GM13977 (cell line): ENCODE results near the gene FYB2.

Experiments
- DNase-seq: peaks from one replicate; pipeline ENCODE4 v3.0.0; 2012; ENCODE audit warnings: low spot score
- CTCF ChIP-seq: IDR thresholded peaks from 2 replicates; pipeline ENCODE4 v1.5.1; 2012; ENCODE audit warnings: mild to moderate bottlenecking, control low read depth; ENCODE audit not compliant: insufficient read depth; ENCODE audit errors: extremely low read depth, missing control alignments
- in situ Hi-C: fragments of 300-500 bp; cut with MboI; formaldehyde crosslinking; loops from one replicate; pipeline ENCODE4 v1.12.0; 2022; ENCODE audit warnings: low sequenced_read_pairs, low pct_unique_long_range_greater_than_20kb, mixed read lengths, inconsistent platforms; ENCODE audit not compliant: unreplicated experiment

FYB2 gene

GRCh38 chr1:56707379-56707778 is 111.8 kb downstream of the FYB2 start:
- in situ Hi-C loops = no loop called here
- no peak for TF ChIP-seq CTCF
- no peak for DNase-seq

GRCh38 chr1:56703747-56704146 is 115.5 kb downstream of the FYB2 start:
- TF ChIP-seq CTCF = no peak
- in situ Hi-C loops = no loop called here
- no peak for DNase-seq

DNA sequence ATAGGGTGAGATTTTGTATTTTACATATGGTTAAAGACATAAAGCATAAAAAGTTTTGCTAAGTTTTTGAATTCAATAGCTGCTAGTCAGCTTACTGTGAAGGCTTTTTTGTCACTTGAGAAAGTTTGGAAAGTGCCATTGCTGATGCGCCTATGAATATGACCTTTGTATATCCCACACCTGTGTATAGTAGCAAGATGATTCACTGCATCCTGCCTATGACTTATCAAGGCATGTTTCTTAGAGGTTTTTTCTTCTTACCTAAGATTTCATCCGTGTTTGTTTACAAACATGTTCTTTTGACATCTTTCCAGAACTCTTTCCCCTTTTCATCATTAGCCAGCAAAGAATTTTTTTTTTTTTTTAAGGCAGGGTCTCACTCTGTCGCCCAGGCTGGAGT is 122.5 kb downstream of the FYB2 start:
- DNase-seq = no peak
- no peak for TF ChIP-seq CTCF
- in situ Hi-C loops = no loop called here

DNA sequence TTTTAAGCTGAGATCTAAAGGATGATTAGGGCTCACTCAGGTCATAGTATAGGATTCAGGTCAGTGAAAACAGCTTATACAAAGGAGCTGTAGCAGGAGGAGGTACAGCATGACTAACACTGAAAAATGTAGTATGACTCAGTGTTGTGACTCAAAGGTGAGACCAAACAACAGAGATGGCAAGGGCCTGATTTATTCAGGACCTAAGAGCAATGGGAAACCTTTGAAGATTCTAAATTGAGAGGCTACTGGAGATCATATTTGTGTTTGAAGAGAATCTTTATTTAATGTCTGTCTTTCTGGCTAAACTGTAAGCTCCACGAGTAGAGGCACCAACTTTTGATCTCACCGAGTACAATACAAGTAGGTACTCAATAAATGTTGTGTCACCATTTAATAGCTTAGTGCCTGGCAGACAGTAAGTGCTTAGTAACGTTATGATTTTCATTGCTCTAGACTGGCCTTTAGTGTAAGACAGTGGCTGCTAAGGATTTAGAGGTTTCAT is 130.6 kb downstream of the FYB2 start:
- in situ Hi-C loops = no loop called here
- no peak for TF ChIP-seq CTCF
- peak; percentile 13 for DNase-seq

DNA sequence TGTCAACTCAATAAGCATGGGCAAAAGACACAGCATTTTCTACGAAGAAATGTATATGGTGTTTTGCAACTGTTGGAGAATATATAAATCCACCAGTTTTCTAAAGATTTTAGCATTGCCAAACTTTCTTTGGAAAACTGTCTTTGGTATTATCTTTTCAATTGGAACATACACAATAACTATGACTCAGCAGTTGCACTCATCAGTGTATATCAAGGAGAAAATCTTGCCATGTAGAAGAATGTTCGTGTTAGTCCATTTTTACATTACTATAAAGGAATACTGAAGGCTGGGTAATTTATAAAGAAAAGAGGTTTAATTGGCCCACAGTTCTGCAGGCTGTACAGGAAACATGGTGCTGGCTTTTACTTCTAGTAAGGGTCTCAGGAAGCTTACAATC is 133.0 kb downstream of the FYB2 start:
- no peak for DNase-seq
- no peak for TF ChIP-seq CTCF
- in situ Hi-C loops = no loop called here

DNA sequence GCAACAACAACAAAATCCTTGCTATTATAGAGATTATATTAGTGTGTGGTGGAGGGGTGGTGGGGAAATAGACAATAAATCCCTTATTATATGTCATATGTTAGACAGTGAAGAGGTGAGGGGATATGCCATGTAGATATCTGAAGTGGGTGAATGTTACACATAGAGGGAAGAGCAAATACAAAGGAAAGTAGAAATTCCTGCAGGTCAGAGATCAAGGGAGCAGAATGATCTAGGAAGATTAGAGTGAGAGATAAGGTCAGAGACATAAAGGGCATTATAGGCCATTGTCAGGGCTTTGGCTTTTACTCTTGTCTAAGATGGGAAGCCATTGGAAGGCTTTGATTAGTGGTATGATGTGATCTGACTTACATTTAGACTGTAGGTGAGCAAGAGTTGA is 135.6 kb downstream of the FYB2 start:
- in situ Hi-C loops = no loop called here
- TF ChIP-seq CTCF = no peak
- DNase-seq = no peak

GRCh38 chr1:56676571-56677035 is 142.6 kb downstream of the FYB2 start:
- TF ChIP-seq CTCF = no peak
- in situ Hi-C loops = no loop called here
- no peak for DNase-seq
